Fibroblast of villous mesenchyme (primary cell): ENCODE measurements around the gene FRMD4B. TPM values are rescaled to one million over a fixed set of nuclear protein-coding genes. Genes with fewer than 3 reads are reported as not detected.

Experiments used
- DNase-seq: peaks from one replicate; pipeline ENCODE4 v3.0.0-alpha.2; 2010; ENCODE audit warnings: low read depth
- H3K4me3 ChIP-seq: 2 replicates; pipeline ENCODE4 v1.5.1; 2011; ENCODE audit warnings: low read depth, mild to moderate bottlenecking, low read length
- total RNA-seq: library from RNA; depleted of rRNA; stranded (reverse); fragments of >200 nt; gene quantifications from 2 replicates; pipeline ENCODE4 v1.2.3, GENCODE V29; 2012
- TF ChIP-seq, protein P1 (sequence below): IDR thresholded peaks from 2 replicates; pipeline ENCODE4 v1.5.1; 2012; ENCODE audit warnings: low read depth, mild to moderate bottlenecking, low read length; ENCODE audit not compliant: insufficient read depth

The FRMD4B gene
- total RNA-seq, 1 donor = under 0.01 TPM

DNA sequence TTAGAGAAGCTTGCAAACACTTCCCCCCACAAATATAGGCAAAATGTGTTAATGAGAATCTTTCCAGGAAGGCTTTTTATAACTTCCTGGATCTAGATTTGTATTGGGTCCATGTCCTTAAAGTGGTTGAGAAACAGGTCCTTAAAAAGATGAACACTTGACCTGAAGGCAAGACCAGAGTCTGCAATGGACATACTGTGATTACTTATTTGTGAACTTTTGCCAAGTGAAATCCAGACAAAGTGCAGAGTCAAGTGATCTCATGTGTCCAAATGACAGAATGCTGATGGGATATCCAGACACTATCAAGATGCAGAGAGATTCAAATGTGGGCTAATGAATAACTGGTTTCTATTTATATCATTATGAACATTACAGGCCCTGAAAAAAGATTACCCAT lies 43.8 kb downstream of the FRMD4B start:
- no peak for DNase-seq
- TF ChIP-seq, protein P1, sequence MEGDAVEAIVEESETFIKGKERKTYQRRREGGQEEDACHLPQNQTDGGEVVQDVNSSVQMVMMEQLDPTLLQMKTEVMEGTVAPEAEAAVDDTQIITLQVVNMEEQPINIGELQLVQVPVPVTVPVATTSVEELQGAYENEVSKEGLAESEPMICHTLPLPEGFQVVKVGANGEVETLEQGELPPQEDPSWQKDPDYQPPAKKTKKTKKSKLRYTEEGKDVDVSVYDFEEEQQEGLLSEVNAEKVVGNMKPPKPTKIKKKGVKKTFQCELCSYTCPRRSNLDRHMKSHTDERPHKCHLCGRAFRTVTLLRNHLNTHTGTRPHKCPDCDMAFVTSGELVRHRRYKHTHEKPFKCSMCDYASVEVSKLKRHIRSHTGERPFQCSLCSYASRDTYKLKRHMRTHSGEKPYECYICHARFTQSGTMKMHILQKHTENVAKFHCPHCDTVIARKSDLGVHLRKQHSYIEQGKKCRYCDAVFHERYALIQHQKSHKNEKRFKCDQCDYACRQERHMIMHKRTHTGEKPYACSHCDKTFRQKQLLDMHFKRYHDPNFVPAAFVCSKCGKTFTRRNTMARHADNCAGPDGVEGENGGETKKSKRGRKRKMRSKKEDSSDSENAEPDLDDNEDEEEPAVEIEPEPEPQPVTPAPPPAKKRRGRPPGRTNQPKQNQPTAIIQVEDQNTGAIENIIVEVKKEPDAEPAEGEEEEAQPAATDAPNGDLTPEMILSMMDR = no peak
- H3K4me3 ChIP-seq = no peak overlapping the region

DNA sequence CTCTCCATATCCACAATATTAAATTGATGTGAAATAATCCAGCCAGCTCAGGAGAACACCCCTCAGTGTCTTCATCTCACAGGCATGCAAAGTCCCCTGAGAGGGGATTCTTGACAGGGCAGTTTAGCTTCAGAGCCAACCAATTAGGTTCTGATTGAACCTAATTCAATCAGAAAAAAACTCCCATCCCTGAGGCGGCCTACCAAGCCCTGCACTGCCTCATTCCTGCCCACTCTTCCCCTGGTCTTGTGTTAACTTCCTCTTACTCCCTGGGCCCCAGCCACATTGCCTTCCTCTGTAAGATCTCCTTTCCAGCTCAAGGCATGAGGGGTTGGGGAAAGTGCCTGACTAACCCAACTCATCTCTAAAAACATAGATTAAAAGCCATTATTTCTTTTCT lies 46.1 kb downstream of the FRMD4B start:
- H3K4me3 ChIP-seq = no peak overlapping the region
- TF ChIP-seq, protein P1 = no peak
- DNase-seq = no peak

DNA sequence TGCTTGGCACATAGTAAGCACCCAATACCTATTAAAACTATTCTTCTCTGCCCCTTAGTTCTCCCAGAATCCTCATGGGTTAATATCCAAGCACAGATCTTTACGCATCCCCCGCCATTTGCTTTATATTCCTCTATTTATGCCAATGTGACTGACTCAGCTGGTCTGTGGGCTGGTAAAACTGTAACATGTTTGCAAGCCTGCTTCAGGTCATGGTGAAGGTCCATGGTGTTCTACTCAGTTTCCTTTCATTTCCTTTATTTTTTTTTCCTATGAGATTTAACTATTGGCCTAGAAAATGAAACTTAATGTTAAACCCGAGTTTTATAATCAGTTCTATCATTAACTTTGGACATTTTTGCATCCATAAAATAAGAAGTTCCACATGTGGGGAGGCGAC lies 47.0 kb downstream of the FRMD4B start:
- H3K4me3 ChIP-seq = no peak overlapping the region
- no peak for DNase-seq
- TF ChIP-seq, protein P1 = no peak

DNA sequence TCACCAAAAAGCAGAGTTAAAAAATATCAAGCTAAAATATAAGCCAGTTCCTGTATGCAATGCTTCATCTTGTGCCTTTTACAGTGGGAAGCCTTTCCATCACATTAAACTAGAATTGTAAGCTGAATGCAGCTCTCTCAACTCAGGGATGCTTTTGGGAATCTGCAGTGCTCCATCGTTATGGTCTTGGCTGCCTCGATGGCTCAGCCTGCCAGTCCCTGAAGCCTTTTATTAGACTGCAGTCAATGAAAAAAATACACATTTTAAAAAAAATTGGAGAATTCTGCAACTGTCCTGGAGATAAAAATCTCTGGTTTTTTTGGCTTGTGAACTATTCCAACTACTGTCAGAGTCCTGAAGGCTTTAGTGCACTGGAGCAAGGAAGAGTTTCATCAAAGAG lies 53.0 kb downstream of the FRMD4B start:
- TF ChIP-seq, protein P1 = no peak
- no peak for DNase-seq
- H3K4me3 ChIP-seq = no peak overlapping the region

DNA sequence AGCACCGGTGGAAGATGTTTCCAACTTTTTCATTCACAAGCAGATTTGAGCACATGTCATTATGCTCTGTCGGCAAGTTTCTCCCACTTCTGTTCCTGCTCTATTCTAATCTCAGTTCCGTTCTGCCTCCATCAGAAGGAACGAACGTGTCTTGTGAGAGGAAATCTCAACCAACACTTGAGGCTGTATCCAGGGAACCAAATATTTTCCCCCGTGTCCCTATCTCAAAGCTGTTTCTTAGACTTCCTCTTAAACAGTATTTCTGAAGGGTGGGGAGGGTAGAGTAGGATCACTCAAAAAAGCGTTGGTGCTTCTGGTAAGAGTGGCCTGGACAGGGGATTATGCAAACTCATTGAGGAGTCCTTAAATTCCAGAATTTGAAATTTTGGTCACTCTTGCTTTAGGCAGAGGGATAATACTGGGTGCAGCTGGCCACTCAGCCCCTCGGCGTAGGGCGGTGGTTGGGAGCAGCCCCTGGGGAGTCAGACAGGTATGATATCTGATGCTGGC lies 54.9 kb downstream of the FRMD4B start:
- TF ChIP-seq, protein P1 = no peak
- H3K4me3 ChIP-seq = no peak overlapping the region
- DNase-seq = no peak

DNA sequence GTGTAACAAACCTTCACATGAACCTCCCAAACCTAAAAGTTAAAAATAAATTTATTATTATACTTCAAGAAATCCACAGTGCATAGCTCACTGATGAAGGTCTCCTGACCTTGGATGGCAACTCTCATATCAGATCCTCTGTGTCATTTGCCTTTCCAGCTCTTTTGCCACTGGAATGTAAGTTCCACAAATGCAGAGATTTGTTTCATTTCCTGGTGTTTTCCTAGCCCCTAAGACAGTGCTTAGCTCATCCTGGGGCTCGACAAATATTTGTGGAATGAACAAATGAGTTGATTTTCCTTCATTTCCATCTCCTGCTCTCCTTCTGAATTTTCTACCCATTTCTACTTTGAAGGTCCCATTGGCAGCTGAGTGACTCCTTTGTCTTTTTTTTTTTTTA lies 56.0 kb downstream of the FRMD4B start:
- no peak overlapping the region for H3K4me3 ChIP-seq
- TF ChIP-seq, protein P1 = no peak
- no peak for DNase-seq

DNA sequence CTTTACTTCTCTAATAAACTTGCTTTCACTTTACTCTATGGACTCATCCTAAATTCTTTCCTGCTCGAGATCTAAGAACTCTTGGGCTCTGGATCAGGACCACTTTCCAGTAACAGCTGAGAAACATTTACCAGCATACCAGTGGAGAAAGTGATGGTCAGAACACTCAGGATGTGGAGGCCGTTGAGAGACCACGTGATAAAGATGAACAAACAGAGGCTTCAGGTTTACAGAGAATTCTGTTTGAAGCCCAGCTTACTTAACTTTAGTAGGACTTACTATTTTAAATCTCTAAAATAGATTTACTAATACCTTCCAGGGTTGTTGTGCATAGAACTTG lies 57.0 kb downstream of the FRMD4B start:
- TF ChIP-seq, protein P1 = no peak
- H3K4me3 ChIP-seq = no peak overlapping the region
- no peak for DNase-seq
